Endothelial cell of umbilical vein (primary cell): ENCODE data around the gene GNB2. TPM values are rescaled to one million over a fixed set of nuclear protein-coding genes. Genes with fewer than 3 reads are reported as not detected.

ENCODE experiments used
- BruUV-seq: library from RNA; stranded (reverse); fragments of 400-500 nt; replicated peaks from 2 replicates; lab custom pipeline; 2021; lab: Mats Ljungman, UMichigan
- CTCF ChIA-PET: fragments of 300-600, 350-600 bp; sonication (Branson Sonifier 250); formaldehyde crosslinking; loops from one replicate; lab custom pipeline; 2021; ENCODE audit warnings: antibody characterized with exemption, inconsistent platforms; lab: Charles Lee
- POLR2A ChIA-PET: fragments of 300-600, 350-600 bp; sonication (Branson Sonifier 250); formaldehyde crosslinking; loops from one replicate; lab custom pipeline; 2021; ENCODE audit warnings: antibody characterized with exemption, inconsistent platforms; lab: Charles Lee
- DNase-seq: peaks from one replicate; pipeline ENCODE4 v3.0.0-alpha.2; 2011; ENCODE audit warnings: low read depth, low spot score
- FAIRE-seq: peaks from 2 replicates; lab custom pipeline; 2011; peaks lifted over from hg19 to GRCh38; lab: Jason Lieb, UNC
- H2AFZ ChIP-seq: 2 replicates; pipeline ENCODE4 v1.6.0; 2012; ENCODE audit warnings: low read depth, low read length, control low read depth, inconsistent platforms
- H3K27ac ChIP-seq: 2 replicates; pipeline ENCODE4 v1.5.1; 2011; ENCODE audit warnings: low read depth, mild to moderate bottlenecking, control low read depth, low read length, moderate library complexity; ENCODE audit not compliant: insufficient read depth
- H3K27me3 ChIP-seq, 2 experiments: 2 replicates each; pipeline versions ENCODE4 v1.6.0 to v1.6.1; 2011; ENCODE audit warnings: low read length in 2 of 2, mixed read lengths in 1 of 2; ENCODE audit not compliant: control insufficient read depth in 2 of 2, insufficient read depth in 2 of 2
- H3K36me3 ChIP-seq, 2 experiments: 2 replicates in 1 of 2; 3 replicates in 1 of 2; pipeline ENCODE4 v1.5.1; 2011; ENCODE audit warnings: low read length in 2 of 2, mild to moderate bottlenecking in 1 of 2, moderate library complexity in 1 of 2; ENCODE audit not compliant: control insufficient read depth in 2 of 2, insufficient read depth in 2 of 2; ENCODE audit errors: extremely low read depth in 1 of 2
- H3K4me1 ChIP-seq: 3 replicates; pipeline ENCODE4 v1.5.1; 2011; ENCODE audit warnings: mild to moderate bottlenecking, low read length; ENCODE audit not compliant: control insufficient read depth, insufficient read depth; ENCODE audit errors: extremely low read depth
- H3K4me2 ChIP-seq: 2 replicates; pipeline ENCODE4 v1.6.1; 2011; ENCODE audit warnings: low read length, control low read depth, mixed read lengths; ENCODE audit not compliant: insufficient read depth
- H3K4me3 ChIP-seq, 3 experiments: fragments of 200-600 bp in 1 of 3; sonication (generic), shearing (Covaris generic) in 1 of 3; replicated peaks in 1 of 3; 2 replicates each; pipeline ENCODE4 v1.5.1; 2011 to 2016; ENCODE audit warnings: control low read depth in 3 of 3, low read length in 3 of 3, mild to moderate bottlenecking in 2 of 3, inconsistent platforms in 1 of 3, low read depth in 1 of 3, moderate library complexity in 1 of 3; ENCODE audit not compliant: insufficient read depth in 1 of 3
- H3K79me2 ChIP-seq: 2 replicates; pipeline ENCODE4 v1.6.0; 2012; ENCODE audit warnings: low read length, inconsistent platforms; ENCODE audit not compliant: control insufficient read depth, insufficient read depth
- H3K9ac ChIP-seq: replicated peaks from 2 replicates; pipeline ENCODE3; 2011; ENCODE audit warnings: low read length, control low read depth; ENCODE audit not compliant: insufficient read depth; ENCODE audit errors: extremely low read depth
- H3K9me1 ChIP-seq: replicated peaks from 3 replicates; pipeline ENCODE4 v1.6.0; 2011; ENCODE audit warnings: mild to moderate bottlenecking, low read length; ENCODE audit not compliant: control insufficient read depth, insufficient read depth; ENCODE audit errors: extremely low read depth
- H3K9me3 ChIP-seq: replicated peaks from 2 replicates; pipeline ENCODE4 v1.5.1; 2012; ENCODE audit warnings: low read length, inconsistent platforms; ENCODE audit not compliant: control insufficient read depth, insufficient read depth
- H4K20me1 ChIP-seq: replicated peaks from 2 replicates; pipeline ENCODE3; 2011; ENCODE audit warnings: mild to moderate bottlenecking, low read length; ENCODE audit not compliant: control insufficient read depth, insufficient read depth; ENCODE audit errors: extremely low read depth
- CTCF ChIP-seq, 2 donors: IDR thresholded peaks; 1 replicate in 1 of 2; 2 replicates in 1 of 2; pipeline ENCODE4 v1.5.1; 2011; ENCODE audit warnings: low read length in 2 of 2, mild to moderate bottlenecking in 2 of 2, moderate library complexity in 2 of 2, control low read depth in 1 of 2, inconsistent platforms in 1 of 2, low read depth in 1 of 2; ENCODE audit not compliant: insufficient read depth in 1 of 2; ENCODE audit errors: extremely low read depth in 1 of 2
- JUN ChIP-seq: IDR thresholded peaks from 2 replicates; pipeline ENCODE4 v1.6.1; 2011; ENCODE audit warnings: borderline replicate concordance, low read depth; ENCODE audit not compliant: insufficient read length, insufficient read depth
- MYC ChIP-seq: IDR thresholded peaks from one replicate; pipeline ENCODE4 v1.6.1; 2011; ENCODE audit warnings: mild to moderate bottlenecking, low read depth, low read length
- POLR2A ChIP-seq: IDR thresholded peaks from 2 replicates; pipeline ENCODE4 v1.6.1; 2012; ENCODE audit warnings: low read depth, mild to moderate bottlenecking, control low read depth, low read length
- dilution Hi-C: fragments of 300-500 bp; cut with MboI; formaldehyde crosslinking; loops from one replicate; pipeline ENCODE4 v1.15.0; 2019; ENCODE audit warnings: low sequenced_read_pairs; ENCODE audit not compliant: extremely low pct_ligation_motif_present
- intact Hi-C: fragments of 100-400 bp; cut with micrococcal nuclease; formaldehyde crosslinking; loops from one replicate; pipeline ENCODE4 v1.10.0; 2022
- polyA plus RNA-seq, 4 experiments: library from polyadenylated mRNA; depleted of rRNA in 3 of 4; stranded (reverse) in 3 of 4; unstranded in 1 of 4; fragments of >200 nt; gene quantifications; 2 replicates each; pipeline versions ENCODE4 v1.2.1 to v1.2.3, GENCODE V29; 2011 to 2012; ENCODE audit warnings: missing spikeins in 1 of 4
- total RNA-seq: library from RNA; stranded (reverse); gene quantifications from 2 replicates; pipeline ENCODE4 v1.2.3, GENCODE V29; 2021

Gene GNB2
- total and polyA plus RNA-seq, 2 donors (not counting 3 experiments of a cell fraction or from before 2014, with no cell fraction given), result 297 to 433 TPM

- CTCF ChIA-PET, result interaction anchor here (7.0 kb wide), 1 partner anchor 9 kb away, joined by 60 read pairs; no protein-coding TSS in a partner anchor
- intact Hi-C loops, result loop anchor here (2.0 kb wide), 1 partner anchor 77 kb away; no protein-coding TSS in a partner anchor
- H3K4me2 ChIP-seq, result no peak overlapping the region
These were observed 8.1 kb downstream of the GNB2 start for GRCh38 chr7:100681491-100682227.

More at GRCh38 chr7:100681491-100682227, 8.1 kb downstream of the GNB2 start:
- Histone ChIP-seq H3K9me1 (no peaks in the 10 kb centered on the region), H3K4me1 (no peaks in the 10 kb centered on the region), H3K79me2 (peaks cover 4% of the 10 kb centered on the region), H3K4me3 (no peak overlapping the region), H3K36me3 (peaks cover 11 to 73% of the 10 kb centered on the region in 2 experiments), H3K9ac (no peak overlapping the region), H3K9me3 (no peaks in the 10 kb centered on the region), H2AFZ (no peak overlapping the region), H4K20me1 (no peaks in the 10 kb centered on the region), H3K27ac (no peak overlapping the region), H3K27me3 (no peaks in the 10 kb centered on the region)
- dilution Hi-C loops, result no loop called here
- BruUV-seq, result TSS peak; percentile 7
- FAIRE-seq, result no peak
- POLR2A ChIA-PET, result no interaction called here
- TF ChIP-seq CTCF (IDR thresholded peaks at IDR 0.05; ENCODE audit: extremely low read depth in 1 of 2, insufficient read depth in 1 of 2, low read depth in 1 of 2, low read length in 2 of 2) (no peak), MYC (no peak), JUN (no peak), POLR2A (no peak)
- no peak for DNase-seq
